NCI-H1048 (cell line): ENCODE results near the gene RAD18.

Experiments used
- DNase-seq: peaks from one replicate; lab custom pipeline; 2025; lab: John Stamatoyannopoulos, UW

Gene RAD18

GRCh38 chr3:8964436-8965370 is 1.4 kb upstream of the RAD18 start:
- no peak for DNase-seq

GRCh38 chr3:8962226-8962861 is 928 bp downstream of the RAD18 start:
- no peak for DNase-seq

GRCh38 chr3:8959668-8960067 is 3.6 kb downstream of the RAD18 start:
- DNase-seq: no peak

GRCh38 chr3:8954938-8955763 is 8.1 kb downstream of the RAD18 start:
- no peak for DNase-seq

- no peak for DNase-seq
Measured at GRCh38 chr3:8953313-8953712, 10.0 kb downstream of the RAD18 start.

- no peak for DNase-seq
Measured at GRCh38 chr3:8952130-8952529, 11.1 kb downstream of the RAD18 start.

GRCh38 chr3:8945890-8946600 is 17.2 kb downstream of the RAD18 start:
- DNase-seq: no peak

- DNase-seq: no peak
Measured at GRCh38 chr3:8942746-8943488, 20.4 kb downstream of the RAD18 start.

- DNase-seq: no peak
Measured at GRCh38 chr3:8942115-8942514, 21.2 kb downstream of the RAD18 start.

GRCh38 chr3:8938021-8938420 is 25.3 kb downstream of the RAD18 start:
- no peak for DNase-seq

- no peak for DNase-seq
Measured at GRCh38 chr3:8937064-8938020, 25.9 kb downstream of the RAD18 start.

- DNase-seq: no peak
Measured at GRCh38 chr3:8932507-8932906, 30.8 kb downstream of the RAD18 start.

- no peak for DNase-seq
Measured at GRCh38 chr3:8931342-8931741, 31.9 kb downstream of the RAD18 start.

GRCh38 chr3:8929860-8930259 is 33.4 kb downstream of the RAD18 start:
- DNase-seq: no peak

GRCh38 chr3:8914491-8914890 is 48.8 kb downstream of the RAD18 start:
- DNase-seq: no peak

- no peak for DNase-seq
Measured at GRCh38 chr3:8911781-8912180, 51.5 kb downstream of the RAD18 start.

- DNase-seq: no peak
Measured at GRCh38 chr3:8909160-8909559, 54.1 kb downstream of the RAD18 start.

GRCh38 chr3:8903191-8903590 is 60.1 kb downstream of the RAD18 start:
- no peak for DNase-seq

- DNase-seq: no peak
Measured at GRCh38 chr3:8900869-8901268, 62.4 kb downstream of the RAD18 start.

- DNase-seq: no peak
Measured at GRCh38 chr3:8899876-8900460, 63.3 kb downstream of the RAD18 start.
